Fibroblast of the conjunctiva (primary cell): Measurements from ENCODE around the gene FAM229B.
"Not testable (repeated sequence)": the region's sequence is repeated elsewhere in the genome, so short reads cannot be mapped to it uniquely, and the experiment has no call there.

Experiments used
- DNase-seq: peaks from one replicate; pipeline ENCODE4 v3.0.0-alpha.2; 2010; ENCODE audit warnings: low read depth

Gene FAM229B

GRCh38 chr6:112087136-112087911, at the start of gene FAM229B, which contains the start of gene TUBE1:
Gene FAM229B (plus strand): TSS chr6:112087591. CDS start chr6:112099284, 11,693 bp downstream.
Gene TUBE1 (minus strand): TSS chr6:112087482. CDS start chr6:112087434, 48 bp downstream.
- DNase-seq = peak; percentile 99

GRCh38 chr6:112037783-112038216, 49.6 kb upstream of the FAM229B start:
- peak; percentile 60 for DNase-seq

- DNase-seq = no peak
These were observed 49.1 kb upstream of the FAM229B start for GRCh38 chr6:112038268-112038667.

DNA sequence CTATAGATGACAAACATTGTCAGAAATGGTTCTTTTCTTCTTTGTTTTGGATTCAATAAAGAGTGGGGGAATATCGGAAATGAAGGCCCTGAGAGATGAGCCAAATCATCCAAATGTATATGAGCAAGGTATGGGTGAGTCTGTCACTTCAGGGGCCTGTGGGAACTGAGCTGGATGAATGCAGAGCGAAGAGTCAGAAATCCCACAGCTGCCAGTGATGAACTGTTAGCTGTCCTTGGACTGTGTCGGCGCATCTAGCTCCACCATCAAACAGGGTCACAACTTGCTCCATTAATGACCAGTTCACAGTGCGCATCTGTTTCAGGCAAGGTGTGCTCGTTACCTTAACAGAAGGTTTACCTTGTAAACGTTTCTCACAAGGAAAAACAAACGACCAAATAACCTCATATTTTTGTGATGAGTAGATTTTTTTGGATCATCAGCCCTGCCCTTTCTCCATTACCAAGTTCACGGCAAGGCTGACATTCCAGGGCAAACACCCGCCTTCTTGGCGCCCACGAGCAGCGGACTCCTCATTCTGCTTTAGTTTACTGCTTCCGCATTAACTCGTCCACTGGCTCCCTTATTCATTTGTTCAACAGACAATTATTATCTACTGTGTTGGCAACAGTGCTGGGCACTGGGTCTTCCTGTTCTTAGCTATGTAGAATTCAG, 48.5 kb upstream of the FAM229B start:
- DNase-seq = no peak

DNA sequence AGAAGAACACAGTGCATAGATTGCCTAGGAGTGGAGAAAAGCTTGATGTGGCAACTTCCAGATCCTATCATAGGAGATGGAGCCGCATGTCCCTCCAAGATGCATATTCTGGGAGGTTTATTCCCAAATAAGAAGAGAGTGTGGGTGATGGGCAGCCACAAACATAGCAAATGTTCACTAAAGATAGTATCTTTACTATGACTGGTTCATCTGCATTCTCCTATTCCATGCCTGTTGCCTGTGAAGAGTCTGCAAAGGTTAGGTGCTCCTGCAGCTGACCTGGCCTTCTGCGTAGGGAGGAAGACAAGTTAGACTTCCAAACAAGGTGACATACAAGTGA, 48.0 kb upstream of the FAM229B start:
- no peak for DNase-seq

DNA sequence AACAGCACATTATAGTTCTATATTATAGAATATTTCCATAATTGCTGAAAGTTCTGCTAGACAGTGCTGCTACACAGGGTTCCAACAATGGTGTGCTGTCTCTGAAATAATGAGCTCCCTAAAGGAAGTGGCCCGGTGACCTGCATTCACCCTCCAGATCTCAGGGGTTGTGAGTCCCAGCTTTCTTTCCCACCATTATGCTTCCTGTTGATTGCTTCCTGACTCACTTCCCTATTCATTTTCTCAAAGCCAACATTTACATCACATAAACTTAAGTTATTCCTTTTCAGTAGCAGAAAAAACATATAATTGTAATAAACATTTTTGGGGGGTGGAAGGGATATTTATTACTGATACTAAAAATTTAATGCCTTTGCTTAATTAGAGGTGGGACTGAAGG, 46.4 kb upstream of the FAM229B start:
- no peak for DNase-seq

GRCh38 chr6:112041535-112041934, 45.9 kb upstream of the FAM229B start:
- no peak for DNase-seq

- peak; percentile 83 for DNase-seq
These were observed 44.1 kb upstream of the FAM229B start for GRCh38 chr6:112043032-112044007.

DNA sequence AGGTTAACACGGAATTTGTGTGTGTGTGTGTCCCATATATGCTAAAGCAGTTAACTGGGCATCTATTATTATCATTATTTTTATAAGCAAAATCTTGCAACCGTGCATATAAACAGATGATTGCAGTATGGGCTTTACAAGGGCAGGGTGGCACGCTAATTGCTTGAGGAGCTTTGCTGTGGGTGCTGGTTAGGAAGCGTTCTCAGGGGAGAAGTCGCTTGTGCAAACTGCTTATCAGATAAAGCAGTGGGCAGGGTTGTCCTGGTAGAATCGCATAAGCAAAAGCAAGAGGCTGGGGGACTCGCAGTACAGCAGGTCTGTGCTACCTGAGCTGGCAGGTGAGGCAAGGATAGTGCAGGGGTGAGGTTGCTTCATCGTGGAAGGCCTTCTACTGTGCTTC, 43.2 kb upstream of the FAM229B start:
- DNase-seq = no peak

DNA sequence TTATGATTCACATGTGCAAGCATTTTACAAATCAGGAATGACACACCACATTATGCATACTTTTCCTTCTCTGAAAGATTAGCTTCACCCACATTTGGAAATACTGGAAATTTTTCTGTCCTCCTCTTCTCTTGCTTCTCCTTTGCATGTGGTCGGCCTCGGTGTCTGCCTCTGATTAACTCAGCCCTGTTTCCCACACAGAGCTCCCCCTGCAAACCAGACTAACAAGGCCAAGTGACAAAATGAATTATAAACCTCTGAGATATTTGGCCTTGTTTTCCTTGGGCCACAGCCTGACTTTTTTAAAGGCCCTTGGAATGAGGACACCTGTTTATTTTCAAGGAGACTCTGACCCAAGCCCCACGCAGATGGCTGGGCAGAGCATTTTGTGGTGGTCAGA, 42.5 kb upstream of the FAM229B start:
- no peak for DNase-seq

DNA sequence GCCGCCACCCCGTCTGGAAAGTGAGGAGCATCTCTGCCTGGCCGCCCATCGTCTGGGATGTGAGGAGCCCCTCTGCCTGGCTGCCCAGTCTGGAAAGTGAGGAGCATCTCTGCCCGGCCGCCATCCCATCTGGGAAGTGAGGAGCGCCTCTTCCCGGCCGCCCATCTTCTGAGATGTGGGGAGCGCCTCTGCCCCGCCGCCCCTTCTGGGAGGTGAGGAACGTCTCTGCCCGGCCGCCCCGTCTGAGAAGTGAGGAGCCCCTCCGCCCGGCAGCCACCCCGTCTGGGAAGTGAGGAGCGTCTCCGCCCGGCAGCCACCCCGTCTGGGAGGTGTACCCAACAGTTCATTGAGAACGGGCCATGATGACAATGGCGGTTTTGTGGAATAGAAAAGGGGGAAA, 39.9 kb upstream of the FAM229B start:
- DNase-seq = not testable (repeated sequence)

DNA sequence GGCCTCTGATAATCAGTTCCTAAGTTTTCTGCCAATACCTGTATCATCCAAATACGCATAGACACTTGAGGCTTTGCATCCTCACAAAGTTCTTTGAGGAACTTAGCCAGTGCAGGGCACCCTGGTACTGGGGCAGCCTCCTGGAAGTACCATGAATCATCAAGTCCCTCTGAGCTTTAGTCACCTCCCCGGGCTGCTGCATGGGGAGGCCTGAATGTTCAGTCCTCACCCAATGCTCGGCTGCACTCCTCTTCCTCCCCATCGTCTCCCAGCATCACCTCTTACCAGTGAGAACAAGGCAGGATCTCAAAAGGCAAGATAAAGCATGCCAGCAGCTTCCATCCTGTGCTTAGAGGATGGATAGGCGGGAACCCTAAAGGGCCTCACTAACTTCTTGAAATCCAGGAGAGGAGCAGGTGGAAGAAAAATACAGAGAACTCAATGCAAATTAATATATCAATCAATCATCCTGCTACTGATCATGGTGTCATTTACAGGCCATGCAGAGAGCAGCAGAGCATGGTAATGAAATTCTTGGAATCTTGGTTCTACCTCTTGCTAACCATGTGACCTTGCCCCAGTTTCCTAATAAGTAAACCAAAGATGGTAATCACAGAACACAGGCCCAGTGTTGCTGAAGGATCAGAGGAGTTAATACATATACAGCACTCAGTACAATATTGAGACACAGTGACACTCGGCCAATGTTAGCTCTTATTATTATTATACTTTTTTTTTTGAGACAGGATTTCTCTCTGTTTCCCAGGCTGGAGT, 38.2 kb upstream of the FAM229B start:
- DNase-seq = no peak

- DNase-seq = no peak
These were observed 37.4 kb upstream of the FAM229B start for GRCh38 chr6:112049996-112050395.

- DNase-seq = no peak
These were observed 37.0 kb upstream of the FAM229B start for GRCh38 chr6:112050429-112050828.

DNA sequence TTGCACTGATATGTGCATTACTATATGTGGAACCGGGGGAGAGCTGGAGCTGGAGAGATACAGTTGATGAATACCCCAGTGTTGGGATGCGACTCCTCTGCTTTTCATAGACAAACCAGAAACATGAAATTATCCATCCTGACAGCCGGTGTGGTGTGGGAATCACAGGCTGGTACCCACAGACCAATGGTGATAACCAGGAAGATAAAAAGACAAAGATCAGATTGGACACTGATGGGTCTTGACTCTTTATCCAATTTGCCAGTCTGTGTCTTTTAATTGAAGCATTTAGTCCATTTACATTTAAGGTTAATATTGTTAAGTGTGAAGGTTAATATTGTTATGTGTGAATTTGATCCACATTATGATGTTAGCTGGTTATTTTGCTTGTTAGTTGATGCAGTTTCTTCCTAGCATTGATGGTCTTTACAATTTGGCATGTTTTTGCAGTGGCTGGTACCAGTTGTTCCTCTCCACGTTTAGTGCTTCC, 36.1 kb upstream of the FAM229B start:
- not testable (repeated sequence) for DNase-seq

GRCh38 chr6:112054001-112054400, 33.4 kb upstream of the FAM229B start, which contains the start of gene CCN6:
Gene CCN6 (plus strand): TSS chr6:112054104. CDS start chr6:112054358, 254 bp downstream.
- no peak for DNase-seq

DNA sequence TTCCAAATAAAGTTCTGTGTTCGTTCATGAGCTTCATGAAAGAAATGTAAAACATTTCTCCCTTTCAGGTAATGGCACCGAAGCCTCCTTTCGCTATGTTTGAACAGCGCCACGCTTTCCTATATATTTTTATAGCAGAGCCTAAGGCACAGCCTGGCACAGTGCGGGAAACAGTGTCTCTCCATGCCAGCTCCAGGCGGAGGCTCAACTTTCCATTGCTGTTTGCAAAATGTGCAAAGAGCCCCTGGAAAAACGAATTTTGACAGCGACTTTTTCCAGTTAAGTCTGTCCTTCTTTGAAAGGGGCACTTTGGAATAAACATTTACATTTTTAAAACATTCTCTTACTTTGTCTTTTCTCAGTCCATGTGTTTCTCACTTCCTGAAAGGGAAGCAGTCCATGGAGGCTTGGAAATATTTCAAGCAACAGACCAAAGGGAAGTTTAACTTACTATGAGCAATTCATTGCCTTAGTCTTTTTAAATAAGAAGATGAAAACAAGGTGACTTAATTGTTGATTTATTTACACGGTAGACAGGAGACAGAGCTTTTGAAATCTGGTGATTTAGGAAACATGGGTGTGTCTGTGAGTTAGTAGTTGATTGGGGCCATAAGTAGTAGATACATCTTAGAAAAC, 32.7 kb upstream of the FAM229B start:
- DNase-seq = no peak

DNA sequence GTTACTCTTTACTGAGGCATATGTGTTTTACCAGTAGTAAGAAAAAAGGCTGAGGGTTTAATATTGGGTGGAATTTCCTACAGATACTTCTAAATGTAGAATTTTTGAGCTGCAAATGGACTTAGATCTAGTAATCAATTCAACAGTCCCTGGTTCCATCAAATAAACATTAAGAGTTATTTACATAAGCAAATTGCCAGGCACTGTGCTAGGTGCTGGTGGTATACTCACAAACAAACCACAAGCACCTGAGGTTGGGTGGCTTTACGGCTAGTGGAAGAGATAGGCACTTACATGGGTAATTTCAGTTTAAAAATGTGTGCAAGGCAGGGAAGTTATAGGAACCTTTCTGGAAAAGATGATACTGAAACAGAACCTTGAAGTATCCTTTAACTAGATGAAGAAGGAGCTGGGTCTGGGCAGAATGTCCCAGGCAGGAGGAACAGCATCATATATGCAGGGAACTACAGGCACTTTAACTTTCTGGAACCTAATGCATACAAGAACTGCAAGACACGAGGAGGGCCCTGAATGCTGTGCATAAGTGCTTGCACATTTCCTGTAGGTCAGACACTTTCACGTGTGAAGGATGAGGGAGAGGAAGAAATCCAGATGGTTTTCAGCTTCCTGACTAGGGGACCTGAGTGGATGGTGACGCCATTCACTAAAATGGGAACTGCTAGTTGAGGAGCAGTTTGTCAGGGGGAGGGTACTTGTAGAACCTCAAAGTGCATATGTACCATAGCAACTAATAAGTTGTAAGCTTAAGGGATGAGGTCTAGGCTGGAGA, 29.0 kb upstream of the FAM229B start:
- DNase-seq = no peak

DNA sequence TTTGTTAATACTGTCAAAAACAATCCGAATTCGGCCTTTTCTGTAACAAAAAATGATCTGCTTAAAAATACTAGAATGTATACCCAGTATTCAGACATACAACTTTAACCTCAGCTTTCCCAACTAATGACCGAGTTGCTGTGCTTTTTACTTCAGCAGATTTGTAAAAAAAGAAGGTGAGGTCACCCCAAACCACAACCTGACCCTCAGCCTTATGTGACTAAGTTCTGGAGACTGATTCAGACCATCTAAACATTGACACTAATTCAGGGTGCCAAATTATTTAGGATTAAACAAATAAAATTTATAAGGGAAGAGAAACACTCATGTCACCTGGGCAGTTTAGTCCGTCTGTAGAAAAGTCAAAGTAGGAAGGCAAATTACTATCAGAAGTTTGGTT, 25.8 kb upstream of the FAM229B start:
- DNase-seq = no peak

DNA sequence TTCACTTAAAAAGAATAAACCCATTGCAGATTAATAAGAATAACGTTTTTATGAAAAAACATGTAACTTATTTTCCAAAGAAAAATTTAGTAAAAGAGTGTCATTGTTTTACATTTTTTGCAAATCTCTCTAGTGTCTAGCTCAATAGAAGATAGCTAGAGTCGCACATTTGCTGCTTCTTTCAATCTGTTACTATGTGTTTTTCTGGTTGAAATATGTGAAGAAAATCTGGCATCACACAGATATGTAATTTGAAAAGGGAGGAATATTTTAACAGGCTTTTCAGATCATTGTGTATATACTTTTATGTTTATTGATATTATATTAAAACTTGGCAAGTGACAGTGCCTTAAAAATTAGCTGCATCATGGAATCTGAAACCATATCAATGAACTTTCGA, 24.4 kb upstream of the FAM229B start:
- DNase-seq = no peak
